Peyer's patch (tissue), 4 donors: ENCODE results near the gene SRD5A1.

ENCODE experiments used
- POLR2A ChIP-seq, 2 donors: fragments of 450-650 bp; IDR thresholded peaks; one replicate each; pipeline ENCODE4 v1.5.1; 2017; ENCODE audit warnings: antibody characterized with exemption in 2 of 2, mild to moderate bottlenecking in 2 of 2, moderate library complexity in 2 of 2
- TF ChIP-seq, protein P1 (sequence below), 6 experiments: fragments of 450-650 bp in 4 of 6; fragments of 200-600 bp in 2 of 6; sonication (generic) in 1 of 6; IDR thresholded peaks; one replicate each; pipeline ENCODE4 v1.5.1; 2017 to 2019; ENCODE audit warnings: antibody characterized with exemption in 6 of 6, mild to moderate bottlenecking in 3 of 6, moderate library complexity in 1 of 6

DNA sequence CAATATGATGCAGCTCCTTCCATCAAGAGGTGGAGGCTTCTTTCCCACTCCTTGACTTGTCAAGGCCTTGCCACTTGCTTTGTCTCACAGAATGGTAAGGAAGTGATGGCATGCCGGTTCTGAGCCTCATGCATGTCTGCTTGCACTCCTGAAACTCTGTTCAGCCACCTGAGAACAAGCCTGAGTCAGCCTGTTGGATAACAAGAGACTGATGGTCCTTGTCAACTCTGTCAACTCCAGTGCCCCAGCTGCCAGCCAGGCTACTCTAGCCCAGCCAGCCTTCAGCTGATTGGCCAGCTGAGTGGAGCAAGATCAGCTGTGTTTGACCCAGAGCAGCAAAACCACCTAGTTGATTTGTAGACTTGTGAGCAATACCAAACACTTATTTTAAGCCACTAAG is 75.6 kb downstream of the SRD5A1 start:
- TF ChIP-seq POLR2A (IDR thresholded peaks at IDR 0.05) = no peak
- TF ChIP-seq, protein P1, sequence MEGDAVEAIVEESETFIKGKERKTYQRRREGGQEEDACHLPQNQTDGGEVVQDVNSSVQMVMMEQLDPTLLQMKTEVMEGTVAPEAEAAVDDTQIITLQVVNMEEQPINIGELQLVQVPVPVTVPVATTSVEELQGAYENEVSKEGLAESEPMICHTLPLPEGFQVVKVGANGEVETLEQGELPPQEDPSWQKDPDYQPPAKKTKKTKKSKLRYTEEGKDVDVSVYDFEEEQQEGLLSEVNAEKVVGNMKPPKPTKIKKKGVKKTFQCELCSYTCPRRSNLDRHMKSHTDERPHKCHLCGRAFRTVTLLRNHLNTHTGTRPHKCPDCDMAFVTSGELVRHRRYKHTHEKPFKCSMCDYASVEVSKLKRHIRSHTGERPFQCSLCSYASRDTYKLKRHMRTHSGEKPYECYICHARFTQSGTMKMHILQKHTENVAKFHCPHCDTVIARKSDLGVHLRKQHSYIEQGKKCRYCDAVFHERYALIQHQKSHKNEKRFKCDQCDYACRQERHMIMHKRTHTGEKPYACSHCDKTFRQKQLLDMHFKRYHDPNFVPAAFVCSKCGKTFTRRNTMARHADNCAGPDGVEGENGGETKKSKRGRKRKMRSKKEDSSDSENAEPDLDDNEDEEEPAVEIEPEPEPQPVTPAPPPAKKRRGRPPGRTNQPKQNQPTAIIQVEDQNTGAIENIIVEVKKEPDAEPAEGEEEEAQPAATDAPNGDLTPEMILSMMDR (IDR thresholded peaks at IDR 0.05) = no peak
